Left ventricle myocardium inferior (tissue), 1 donor: ENCODE measurements around the gene PSD4. TPM values are rescaled to one million over a fixed set of nuclear protein-coding genes. Genes with fewer than 3 reads are reported as not detected.

Experiments used
- DNase-seq: peaks from one replicate; pipeline ENCODE4 v3.0.0-alpha.2; 2020
- H3K27ac ChIP-seq: fragments of 200-600 bp; replicated peaks from 2 replicates; pipeline ENCODE4 v1.8.0; 2021
- H3K27me3 ChIP-seq: fragments of 200-600 bp; 2 replicates; pipeline ENCODE4 v1.8.0; 2021; ENCODE audit warnings: low read depth
- H3K36me3 ChIP-seq: fragments of 200-600 bp; 2 replicates; pipeline ENCODE4 v1.8.0; 2021
- H3K4me1 ChIP-seq: fragments of 200-600 bp; 2 replicates; pipeline ENCODE4 v1.8.0; 2021
- H3K4me3 ChIP-seq: fragments of 200-600 bp; 2 replicates; pipeline ENCODE4 v1.8.0; 2021; ENCODE audit warnings: mild to moderate bottlenecking, moderate library complexity
- H3K9me3 ChIP-seq: fragments of 200-600 bp; replicated peaks from 2 replicates; pipeline ENCODE4 v1.8.0; 2021
- CTCF ChIP-seq: fragments of 200-600 bp; IDR thresholded peaks from 2 replicates; pipeline ENCODE4 v1.8.0; 2021; ENCODE audit warnings: antibody characterized with exemption, mild to moderate bottlenecking, borderline replicate concordance
- intact Hi-C: fragments of 100-400 bp; cut with micrococcal nuclease; formaldehyde crosslinking; loops from one replicate; pipeline ENCODE4 v1.11.0; 2022
- total RNA-seq: library from RNA; stranded (reverse); fragmentation: NEBNext Ultra II Directional; extraction: Animal tissue kit (Norgen Biotek cat#: 25700); gene quantifications from one replicate; pipeline ENCODE4 v1.2.1, GENCODE V29; 2021
- donor health status: DM: no; HTN: yes; CAD: no; lungs with severe emphysema.

The PSD4 gene
- total RNA-seq, 1 donor from 2014 or later, result 2.2 TPM

GRCh38 chr2:113207021-113207420 is 33.2 kb downstream of the PSD4 start:
- no peaks in the 10 kb centered on the region for H3K36me3 ChIP-seq
- no peaks in the 10 kb centered on the region for H3K27me3 ChIP-seq
- H3K4me1 ChIP-seq, result peaks cover 18% of the 10 kb centered on the region
- no peak for TF ChIP-seq CTCF
- DNase-seq, result no peak
- H3K27ac ChIP-seq, result no peak overlapping the region
- no peaks in the 10 kb centered on the region for H3K9me3 ChIP-seq
- intact Hi-C loops, result loop anchor here (10.0 kb wide), 1 partner anchor 48 kb away; no protein-coding TSS in a partner anchor
- no peak overlapping the region for H3K4me3 ChIP-seq

DNA sequence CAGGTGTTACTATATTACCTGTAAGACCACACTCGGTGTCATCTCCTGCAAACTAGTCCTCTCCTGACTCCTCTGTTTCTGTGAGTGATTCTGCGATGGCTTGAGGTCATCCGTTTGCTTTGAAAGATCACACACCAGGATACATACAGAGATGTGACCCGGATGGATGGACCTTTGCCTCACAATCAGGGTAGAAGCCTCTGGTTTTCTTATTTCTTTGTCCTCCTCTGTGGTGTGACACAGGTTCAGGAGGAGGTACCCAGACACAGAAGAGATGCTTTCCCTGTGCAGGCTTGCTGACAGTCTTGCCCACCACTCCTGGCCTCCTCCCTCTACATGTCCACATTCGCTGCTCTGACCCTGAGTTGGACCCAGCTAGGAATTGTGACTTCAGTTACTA is 34.6 kb downstream of the PSD4 start:
- Histone ChIP-seq H3K36me3 (no peaks in the 10 kb centered on the region), H3K27me3 (no peaks in the 10 kb centered on the region), H3K9me3 (no peaks in the 10 kb centered on the region), H3K4me1 (peaks cover 27% of the 10 kb centered on the region), H3K4me3 (no peak overlapping the region), H3K27ac (no peak overlapping the region)
- TF ChIP-seq CTCF, result no peak
- intact Hi-C loops, result loop anchor here (10.0 kb wide), 1 partner anchor 46 kb away; no protein-coding TSS in a partner anchor
- no peak for DNase-seq

DNA sequence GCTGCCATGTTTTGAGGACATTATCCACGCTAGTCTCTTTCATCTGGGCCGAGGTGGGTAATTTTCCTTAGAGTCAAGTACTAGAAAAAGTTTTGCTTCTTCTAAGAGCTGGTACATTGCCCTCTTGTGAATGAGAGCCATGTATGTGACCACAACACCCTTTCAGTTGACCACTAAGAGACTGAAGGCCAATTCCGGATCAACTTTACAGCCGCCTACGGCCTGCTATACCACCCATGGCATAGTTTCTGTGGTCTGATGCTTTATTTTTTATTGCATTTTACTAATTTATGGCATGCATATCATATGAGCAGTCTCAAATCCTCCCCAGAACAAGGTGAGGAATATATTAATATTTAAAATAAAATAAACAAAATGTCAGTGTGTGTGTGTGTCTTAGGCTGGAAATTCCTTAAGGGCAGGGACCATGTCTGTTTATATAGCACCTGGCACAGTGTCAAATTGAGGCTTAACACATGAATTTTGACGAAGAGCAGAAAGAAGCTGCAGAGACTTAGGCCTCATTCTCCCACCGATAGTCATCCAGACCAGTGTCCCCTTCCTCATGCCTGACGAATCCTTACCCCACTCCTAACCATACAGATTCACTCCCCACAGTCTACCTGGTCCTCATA is 35.4 kb downstream of the PSD4 start:
- Histone ChIP-seq H3K36me3 (no peaks in the 10 kb centered on the region), H3K4me1 (peaks cover 27% of the 10 kb centered on the region), H3K4me3 (no peak overlapping the region), H3K27me3 (no peaks in the 10 kb centered on the region), H3K9me3 (no peaks in the 10 kb centered on the region), H3K27ac (no peak overlapping the region)
- intact Hi-C loops, result loop anchor here (10.0 kb wide), 1 partner anchor 46 kb away; no protein-coding TSS in a partner anchor
- no peak for TF ChIP-seq CTCF
- no peak for DNase-seq

GRCh38 chr2:113209646-113210171 is 35.9 kb downstream of the PSD4 start:
- Histone ChIP-seq H3K4me1 (peaks cover 27% of the 10 kb centered on the region), H3K27me3 (no peaks in the 10 kb centered on the region), H3K36me3 (no peaks in the 10 kb centered on the region), H3K4me3 (no peak overlapping the region), H3K27ac (no peak overlapping the region), H3K9me3 (no peaks in the 10 kb centered on the region)
- intact Hi-C loops, result loop anchor here (10.0 kb wide), 1 partner anchor 45 kb away; no protein-coding TSS in a partner anchor
- DNase-seq, result no peak
- no peak for TF ChIP-seq CTCF

DNA sequence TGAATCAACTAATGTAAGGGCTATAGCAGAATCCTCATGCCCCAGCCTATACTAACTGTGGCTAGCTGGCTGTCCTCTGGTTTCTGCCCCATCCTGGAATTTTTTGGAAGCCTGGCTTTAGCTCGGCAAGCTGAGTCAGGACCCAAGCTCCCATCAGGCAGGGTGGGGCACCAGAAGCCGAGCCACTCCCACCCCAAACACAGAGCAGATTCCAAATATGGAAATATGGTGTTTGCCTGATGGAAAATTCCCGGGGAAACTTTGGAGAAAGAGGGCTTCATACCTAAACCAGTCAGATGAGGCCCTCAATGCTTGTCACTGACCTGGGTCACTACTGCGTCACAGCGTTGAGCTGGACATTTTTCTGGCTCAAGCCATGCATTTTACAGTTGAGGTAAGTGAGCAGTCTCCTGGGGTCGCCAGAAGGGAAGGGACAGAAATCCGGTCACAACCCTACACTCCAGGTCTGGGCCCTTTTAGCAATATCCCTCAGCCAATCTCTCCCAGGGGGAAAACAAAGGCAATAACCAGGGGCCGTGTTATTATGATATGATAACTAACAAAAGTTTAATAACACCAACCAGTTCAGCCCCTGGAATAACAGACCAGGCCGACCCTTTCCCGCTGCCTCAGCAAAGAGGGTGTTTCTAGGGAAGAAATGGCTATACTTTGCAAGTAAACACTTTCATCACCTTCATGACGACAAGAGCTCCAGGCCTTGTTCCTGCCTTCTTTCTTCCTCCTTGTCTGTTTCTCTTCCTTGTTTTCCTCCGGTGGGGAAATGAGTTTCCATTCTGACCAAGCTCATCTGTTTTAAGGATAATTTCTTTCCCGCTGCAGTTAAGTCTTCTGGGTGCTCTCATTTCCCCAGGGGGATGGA is 37.7 kb downstream of the PSD4 start:
- DNase-seq, result no peak
- Histone ChIP-seq H3K27ac (peak overlapping the region; percentile 71), H3K27me3 (no peaks in the 10 kb centered on the region), H3K4me3 (peak overlapping the region; percentile 41), H3K9me3 (no peaks in the 10 kb centered on the region), H3K4me1 (peaks cover 32% of the 10 kb centered on the region), H3K36me3 (no peaks in the 10 kb centered on the region)
- intact Hi-C loops, result no loop called here
- TF ChIP-seq CTCF, result no peak
